CD4-positive, alpha-beta T cell (primary cell): ENCODE results near the gene IGSF8. TPM values are rescaled to one million over a fixed set of nuclear protein-coding genes. Genes with fewer than 3 reads are reported as not detected.
"Not testable (repeated sequence)": the region's sequence is repeated elsewhere in the genome, so short reads cannot be mapped to it uniquely, and the experiment has no call there.

Experiments used
- ATAC-seq: fragments of 200-7000 bp; cut with Tn5 transposase; one replicate; pipeline ENCODE4 v1.10.0; 2022; ENCODE audit warnings: mild to moderate bottlenecking; ENCODE audit not compliant: poor library complexity
- CTCF ChIA-PET: fragments of 350-600 bp; sonication (Branson Sonifier 250); formaldehyde crosslinking; loops from one replicate; lab custom pipeline; 2021; ENCODE audit warnings: antibody characterized with exemption, inconsistent platforms; lab: Charles Lee
- POLR2A ChIA-PET: fragments of 350-600 bp; sonication (Branson Sonifier 250); formaldehyde crosslinking; loops from one replicate; lab custom pipeline; 2021; ENCODE audit warnings: antibody characterized with exemption, inconsistent platforms; lab: Charles Lee
- DNase-seq, 14 experiments: peaks; one replicate each; pipeline ENCODE4 v3.0.0-alpha.2; 2013 to 2020; ENCODE audit warnings: mixed read lengths in 2 of 14
- H3K27ac ChIP-seq, 2 donors: one replicate each; pipeline versions ENCODE4 v1.5.1 to v1.7.0; 2013; ENCODE audit warnings: low read length in 2 of 2, low read depth in 1 of 2, mild to moderate bottlenecking in 1 of 2
- H3K27me3 ChIP-seq, 2 experiments: 1 replicate in 1 of 2; 2 replicates in 1 of 2; pipeline versions ENCODE4 v1.6.1 to v1.7.0; 2013; ENCODE audit warnings: low read length in 2 of 2, control low read depth in 1 of 2, mild to moderate bottlenecking in 1 of 2, moderate library complexity in 1 of 2; ENCODE audit not compliant: insufficient read depth in 2 of 2, control insufficient read depth in 1 of 2
- H3K36me3 ChIP-seq: one replicate; pipeline ENCODE4 v1.6.1; 2013; ENCODE audit warnings: low read length, control low read depth; ENCODE audit not compliant: insufficient read depth
- H3K4me1 ChIP-seq: one replicate; pipeline ENCODE4 v1.6.1; 2013; ENCODE audit warnings: low read length, control low read depth; ENCODE audit not compliant: insufficient read depth
- H3K4me3 ChIP-seq: one replicate; pipeline ENCODE4 v1.5.1; 2013; ENCODE audit warnings: mild to moderate bottlenecking, low read length, moderate library complexity
- H3K9me3 ChIP-seq, 2 experiments: 1 replicate in 1 of 2; 2 replicates in 1 of 2; pipeline versions ENCODE4 v1.6.1 to v1.7.0; 2013; ENCODE audit warnings: low read length in 2 of 2, mild to moderate bottlenecking in 2 of 2, control low read depth in 1 of 2, moderate library complexity in 1 of 2; ENCODE audit not compliant: control insufficient read depth in 1 of 2, insufficient read depth in 1 of 2
- H3K27ac Mint-ChIP-seq: one replicate; pipeline ENCODE4 v1.8.0; 2020; ENCODE audit warnings: mixed read lengths
- H3K27me3 Mint-ChIP-seq: one replicate; pipeline ENCODE4 v1.8.0; 2021; ENCODE audit warnings: mixed read lengths
- H3K36me3 Mint-ChIP-seq: one replicate; pipeline ENCODE4 v1.8.0; 2021; ENCODE audit warnings: low read depth, mixed read lengths
- H3K4me1 Mint-ChIP-seq: one replicate; pipeline ENCODE4 v1.8.0; 2021; ENCODE audit warnings: low read depth, mixed read lengths
- H3K4me3 Mint-ChIP-seq: one replicate; pipeline ENCODE4 v1.8.0; 2020; ENCODE audit warnings: mild to moderate bottlenecking, mixed read lengths
- H3K9me3 Mint-ChIP-seq: one replicate; pipeline ENCODE4 v1.8.0; 2020; ENCODE audit warnings: mixed read lengths
- CTCF ChIP-seq: fragments of 200-600 bp; IDR thresholded peaks from one replicate; pipeline ENCODE4 v1.8.0; 2022; ENCODE audit warnings: antibody characterized with exemption, mild to moderate bottlenecking
- intact Hi-C, 2 experiments: fragments of 100-400 bp; cut with DNase I in 1 of 2; cut with micrococcal nuclease in 1 of 2; formaldehyde crosslinking; loops; one replicate each; pipeline versions ENCODE4 v1.15.1 to v1.9.0; 2023 to 2025; cut with DNase I, micrococcal nuclease
- total RNA-seq, 174 experiments: library from RNA in 2 of 174; stranded (reverse) in 2 of 174; gene quantifications; one replicate each; pipeline ENCODE4 v1.2.3 and lab custom pipeline; 2021 to 2026

IGSF8 gene
- total RNA-seq, 2 experiments from 2014 or later, result 33.1 to 33.7 TPM

- Mint-ChIP-seq H3K4me1 (no peaks in the 10 kb centered on the region), H3K27me3 (peaks cover 19% of the 10 kb centered on the region), H3K9me3 (no peaks in the 10 kb centered on the region), H3K27ac (no peak overlapping the region), H3K36me3 (no peaks in the 10 kb centered on the region), H3K4me3 (no peak overlapping the region)
- Histone ChIP-seq H3K4me1 (no peaks in the 10 kb centered on the region), H3K4me3 (no peak overlapping the region), H3K9me3 (no peaks in the 10 kb centered on the region), H3K27ac (no peak overlapping the region), H3K27me3 (peaks cover 7 to 19% of the 10 kb centered on the region in 2 experiments), H3K36me3 (no peaks in the 10 kb centered on the region)
- POLR2A ChIA-PET, result no interaction called here
- TF ChIP-seq CTCF, result no peak
- ATAC-seq (no peak), DNase-seq (no peak)
- intact Hi-C loops, result no loop called here
- CTCF ChIA-PET, result no interaction called here
Measured at GRCh38 chr1:160112357-160112756, 13.9 kb upstream of the IGSF8 start.

- H3K36me3 ChIP-seq, H3K36me3 Mint-ChIP-seq, intact Hi-C loops, H3K4me3 Mint-ChIP-seq, H3K4me3 ChIP-seq, POLR2A ChIA-PET, DNase-seq, H3K9me3 ChIP-seq, H3K4me1 ChIP-seq, H3K9me3 Mint-ChIP-seq, H3K27ac ChIP-seq, ATAC-seq, H3K27ac Mint-ChIP-seq, H3K4me1 Mint-ChIP-seq, CTCF ChIA-PET: not testable (repeated sequence)
- peaks cover 3 to 12% of the 10 kb centered on the region in 2 experiments for H3K27me3 ChIP-seq
- peaks cover 19% of the 10 kb centered on the region for H3K27me3 Mint-ChIP-seq
Measured at GRCh38 chr1:160111462-160111861, 13.0 kb upstream of the IGSF8 start.

- intact Hi-C loops, result loop anchor here in 1 of 2 experiments (10.0 kb wide), 1 partner anchor 265 kb away; no protein-coding TSS in a partner anchor
- Mint-ChIP-seq H3K27me3 (peaks cover 8% of the 10 kb centered on the region), H3K9me3 (no peaks in the 10 kb centered on the region), H3K27ac (no peak overlapping the region), H3K4me1 (no peaks in the 10 kb centered on the region), H3K36me3 (no peaks in the 10 kb centered on the region), H3K4me3 (no peak overlapping the region)
- TF ChIP-seq CTCF, result no peak
- no peaks in the 10 kb centered on the region for H3K9me3 ChIP-seq
- peaks cover 0 to 5% of the 10 kb centered on the region in 2 experiments for H3K27me3 ChIP-seq
- POLR2A ChIA-PET, result no interaction called here
- no peaks in the 10 kb centered on the region for H3K36me3 ChIP-seq
- H3K4me3 ChIP-seq, result no peak overlapping the region
- H3K4me1 ChIP-seq, result no peaks in the 10 kb centered on the region
- CTCF ChIA-PET, result interaction anchor here (1.4 to 2.0 kb wide), 2 partner anchors 24 to 142 kb away, joined by 5 to 8 read pairs; no protein-coding TSS in a partner anchor
- no peak overlapping the region for H3K27ac ChIP-seq
- ATAC-seq (no peak), DNase-seq (no peak)
Measured at GRCh38 chr1:160109686-160110085, 11.3 kb upstream of the IGSF8 start.
